Skeletal muscle satellite cell (primary cell): Measurements from ENCODE around the gene ZBTB20.

ENCODE experiments used
- H3K27me3 ChIP-seq: 2 replicates; pipeline ENCODE4 v1.7.0; 2013; ENCODE audit warnings: low read length; ENCODE audit not compliant: control insufficient read depth, insufficient read depth
- H3K36me3 ChIP-seq: 2 replicates; pipeline ENCODE4 v1.7.0; 2013; ENCODE audit warnings: mild to moderate bottlenecking, control low read depth, low read length; ENCODE audit not compliant: insufficient read depth
- H3K4me1 ChIP-seq: 2 replicates; pipeline ENCODE4 v1.7.0; 2013; ENCODE audit warnings: low read length; ENCODE audit not compliant: control insufficient read depth, insufficient read depth
- H3K4me2 ChIP-seq: 2 replicates; pipeline ENCODE4 v1.7.0; 2013; ENCODE audit warnings: mild to moderate bottlenecking, low read length
- H3K4me3 ChIP-seq: 2 replicates; pipeline ENCODE4 v1.7.0; 2013; ENCODE audit warnings: low read length
- H3K9ac ChIP-seq: 2 replicates; pipeline ENCODE4 v1.7.0; 2013; ENCODE audit warnings: mild to moderate bottlenecking, low read depth, low read length, moderate library complexity
- H3K9me3 ChIP-seq: replicated peaks from 2 replicates; pipeline ENCODE4 v1.7.0; 2013; ENCODE audit warnings: mild to moderate bottlenecking, control low read depth, low read length

The ZBTB20 gene

GRCh38 chr3:114732353-114732752 lies 414.7 kb downstream of the ZBTB20 start:
- Histone ChIP-seq H3K9me3 (no peaks in the 10 kb centered on the region), H3K4me1 (no peaks in the 10 kb centered on the region), H3K36me3 (no peaks in the 10 kb centered on the region), H3K4me3 (no peak overlapping the region), H3K27me3 (no peaks in the 10 kb centered on the region), H3K9ac (no peak overlapping the region), H3K4me2 (no peak overlapping the region)

DNA sequence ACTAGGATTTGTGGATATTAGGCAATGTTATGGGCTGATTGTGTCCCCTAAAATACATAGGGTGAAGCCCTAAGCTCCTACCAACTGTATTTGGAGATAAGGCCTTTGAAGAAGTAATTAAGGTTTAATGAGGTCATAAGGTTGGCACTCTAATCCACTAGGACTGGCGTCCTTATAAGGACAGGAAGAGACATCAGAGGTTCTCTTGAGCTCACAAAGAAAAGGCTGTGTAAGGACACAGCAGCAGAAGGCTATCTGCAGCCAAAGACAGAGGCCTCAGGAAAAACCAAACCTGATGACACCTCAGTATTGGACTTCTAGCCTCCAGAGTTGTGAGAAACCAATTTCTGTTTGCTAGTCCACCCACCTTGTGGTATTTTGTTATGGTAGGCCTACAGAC lies 416.7 kb downstream of the ZBTB20 start:
- no peaks in the 10 kb centered on the region for H3K27me3 ChIP-seq
- no peaks in the 10 kb centered on the region for H3K4me1 ChIP-seq
- no peak overlapping the region for H3K4me2 ChIP-seq
- H3K36me3 ChIP-seq, result no peaks in the 10 kb centered on the region
- H3K9ac ChIP-seq, result no peak overlapping the region
- no peaks in the 10 kb centered on the region for H3K9me3 ChIP-seq
- H3K4me3 ChIP-seq, result no peak overlapping the region

DNA sequence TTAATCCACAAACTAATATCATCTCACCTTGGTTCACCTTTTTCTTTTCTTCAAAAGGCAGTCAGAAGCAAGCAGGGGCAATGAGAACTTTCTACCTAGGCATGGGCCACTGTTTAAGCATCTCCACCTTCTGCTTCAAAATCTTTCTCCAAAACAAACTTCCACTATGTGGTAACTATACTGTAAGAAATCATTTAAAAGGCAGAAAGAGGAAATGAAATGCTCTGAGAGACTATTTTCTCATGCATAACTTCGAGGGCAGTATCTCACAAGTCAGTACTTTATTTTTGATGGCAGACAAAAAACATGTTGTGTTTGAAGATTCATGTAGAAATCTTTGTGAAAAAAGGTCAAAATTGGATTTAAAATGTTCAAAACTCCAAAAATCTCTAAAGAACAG lies 419.7 kb downstream of the ZBTB20 start:
- no peaks in the 10 kb centered on the region for H3K36me3 ChIP-seq
- H3K4me2 ChIP-seq, result no peak overlapping the region
- no peaks in the 10 kb centered on the region for H3K27me3 ChIP-seq
- H3K9ac ChIP-seq, result no peak overlapping the region
- H3K4me1 ChIP-seq, result no peaks in the 10 kb centered on the region
- no peak overlapping the region for H3K4me3 ChIP-seq
- no peaks in the 10 kb centered on the region for H3K9me3 ChIP-seq

GRCh38 chr3:114725966-114726365 lies 421.1 kb downstream of the ZBTB20 start:
- Histone ChIP-seq H3K27me3 (no peaks in the 10 kb centered on the region), H3K4me1 (no peaks in the 10 kb centered on the region), H3K9ac (no peak overlapping the region), H3K36me3 (no peaks in the 10 kb centered on the region), H3K9me3 (no peaks in the 10 kb centered on the region), H3K4me2 (no peak overlapping the region), H3K4me3 (no peak overlapping the region)

- Histone ChIP-seq H3K9ac (no peak overlapping the region), H3K4me3 (no peak overlapping the region), H3K27me3 (no peaks in the 10 kb centered on the region), H3K9me3 (no peaks in the 10 kb centered on the region), H3K36me3 (no peaks in the 10 kb centered on the region), H3K4me2 (no peak overlapping the region), H3K4me1 (no peaks in the 10 kb centered on the region)
Observed at GRCh38 chr3:114722530-114722929, 424.6 kb downstream of the ZBTB20 start.

- no peak overlapping the region for H3K4me3 ChIP-seq
- no peaks in the 10 kb centered on the region for H3K36me3 ChIP-seq
- H3K27me3 ChIP-seq, result no peaks in the 10 kb centered on the region
- no peak overlapping the region for H3K9ac ChIP-seq
- no peaks in the 10 kb centered on the region for H3K9me3 ChIP-seq
- no peak overlapping the region for H3K4me2 ChIP-seq
- H3K4me1 ChIP-seq, result no peaks in the 10 kb centered on the region
Observed at GRCh38 chr3:114721864-114722263, 425.2 kb downstream of the ZBTB20 start.

DNA sequence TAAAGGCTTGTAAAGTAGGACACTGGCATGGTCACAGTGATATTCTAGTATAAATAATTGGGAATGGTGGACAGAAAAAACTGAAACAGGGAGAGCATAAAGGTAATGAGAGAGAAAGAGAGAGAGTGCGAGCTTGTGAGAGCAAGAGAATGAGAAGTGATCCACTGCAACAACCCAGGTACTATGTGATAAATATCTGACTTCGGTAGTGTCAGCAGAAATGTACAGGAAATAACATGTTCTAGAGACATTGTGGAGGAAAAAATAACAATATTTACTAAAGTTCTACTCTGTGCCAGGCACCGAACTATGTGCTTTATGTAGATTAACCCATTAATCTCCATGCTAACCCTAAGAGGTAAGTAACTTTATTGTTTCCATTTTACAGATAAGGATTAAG lies 425.9 kb downstream of the ZBTB20 start:
- H3K9ac ChIP-seq, result no peak overlapping the region
- no peak overlapping the region for H3K4me3 ChIP-seq
- H3K4me2 ChIP-seq, result no peak overlapping the region
- no peaks in the 10 kb centered on the region for H3K4me1 ChIP-seq
- H3K27me3 ChIP-seq, result no peaks in the 10 kb centered on the region
- no peaks in the 10 kb centered on the region for H3K9me3 ChIP-seq
- no peaks in the 10 kb centered on the region for H3K36me3 ChIP-seq

GRCh38 chr3:114718898-114719210 lies 428.2 kb downstream of the ZBTB20 start:
- H3K4me3 ChIP-seq, result no peak overlapping the region
- no peak overlapping the region for H3K4me2 ChIP-seq
- H3K4me1 ChIP-seq, result no peaks in the 10 kb centered on the region
- no peaks in the 10 kb centered on the region for H3K27me3 ChIP-seq
- no peak overlapping the region for H3K9ac ChIP-seq
- no peaks in the 10 kb centered on the region for H3K36me3 ChIP-seq
- no peaks in the 10 kb centered on the region for H3K9me3 ChIP-seq

- Histone ChIP-seq H3K9me3 (no peaks in the 10 kb centered on the region), H3K4me1 (no peaks in the 10 kb centered on the region), H3K4me2 (no peak overlapping the region), H3K4me3 (no peak overlapping the region), H3K27me3 (no peaks in the 10 kb centered on the region), H3K36me3 (no peaks in the 10 kb centered on the region), H3K9ac (no peak overlapping the region)
Observed at GRCh38 chr3:114718071-114718897, 428.8 kb downstream of the ZBTB20 start.

- no peak overlapping the region for H3K9ac ChIP-seq
- H3K9me3 ChIP-seq, result no peaks in the 10 kb centered on the region
- H3K27me3 ChIP-seq, result no peaks in the 10 kb centered on the region
- H3K4me1 ChIP-seq, result no peaks in the 10 kb centered on the region
- H3K4me3 ChIP-seq, result no peak overlapping the region
- no peak overlapping the region for H3K4me2 ChIP-seq
- H3K36me3 ChIP-seq, result no peaks in the 10 kb centered on the region
Observed at GRCh38 chr3:114716916-114717315, 430.2 kb downstream of the ZBTB20 start.

DNA sequence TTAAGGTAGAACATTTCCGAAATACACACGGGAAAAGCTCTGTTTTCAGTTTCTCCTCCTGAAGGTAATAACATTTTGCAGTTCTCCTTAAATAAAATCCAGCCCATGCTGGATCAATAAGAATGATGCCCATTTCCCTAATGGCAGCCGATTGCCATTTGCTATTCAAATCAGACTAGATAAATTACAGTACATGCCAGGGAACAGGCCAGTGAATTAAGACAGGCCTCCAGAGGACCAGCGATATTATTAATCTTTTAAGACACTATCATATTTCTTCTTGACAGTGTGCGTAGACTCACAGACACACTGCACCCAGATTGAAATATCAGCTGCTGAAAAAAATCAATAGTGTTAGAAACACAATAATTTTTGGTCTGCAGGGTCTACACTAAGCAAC lies 431.0 kb downstream of the ZBTB20 start:
- no peaks in the 10 kb centered on the region for H3K36me3 ChIP-seq
- H3K9ac ChIP-seq, result no peak overlapping the region
- no peaks in the 10 kb centered on the region for H3K4me1 ChIP-seq
- no peaks in the 10 kb centered on the region for H3K9me3 ChIP-seq
- no peak overlapping the region for H3K4me3 ChIP-seq
- no peaks in the 10 kb centered on the region for H3K27me3 ChIP-seq
- H3K4me2 ChIP-seq, result no peak overlapping the region

- Histone ChIP-seq H3K9ac (no peak overlapping the region), H3K4me1 (no peaks in the 10 kb centered on the region), H3K36me3 (no peaks in the 10 kb centered on the region), H3K9me3 (no peaks in the 10 kb centered on the region), H3K4me3 (no peak overlapping the region), H3K4me2 (no peak overlapping the region), H3K27me3 (no peaks in the 10 kb centered on the region)
Observed at GRCh38 chr3:114714957-114715460, 432.1 kb downstream of the ZBTB20 start.
